Measurements from ENCODE around the gene CREBBP. TPM values are rescaled to one million over a fixed set of nuclear protein-coding genes. Genes with fewer than 3 reads are reported as not detected.

Gene CREBBP
- total and polyA plus RNA-seq, 9 of the 15 experiments (the other 6 are each of a cell fraction or from before 2014, with no cell fraction given) = 0.70 to 24.8 (median 5.6) TPM

DNA sequence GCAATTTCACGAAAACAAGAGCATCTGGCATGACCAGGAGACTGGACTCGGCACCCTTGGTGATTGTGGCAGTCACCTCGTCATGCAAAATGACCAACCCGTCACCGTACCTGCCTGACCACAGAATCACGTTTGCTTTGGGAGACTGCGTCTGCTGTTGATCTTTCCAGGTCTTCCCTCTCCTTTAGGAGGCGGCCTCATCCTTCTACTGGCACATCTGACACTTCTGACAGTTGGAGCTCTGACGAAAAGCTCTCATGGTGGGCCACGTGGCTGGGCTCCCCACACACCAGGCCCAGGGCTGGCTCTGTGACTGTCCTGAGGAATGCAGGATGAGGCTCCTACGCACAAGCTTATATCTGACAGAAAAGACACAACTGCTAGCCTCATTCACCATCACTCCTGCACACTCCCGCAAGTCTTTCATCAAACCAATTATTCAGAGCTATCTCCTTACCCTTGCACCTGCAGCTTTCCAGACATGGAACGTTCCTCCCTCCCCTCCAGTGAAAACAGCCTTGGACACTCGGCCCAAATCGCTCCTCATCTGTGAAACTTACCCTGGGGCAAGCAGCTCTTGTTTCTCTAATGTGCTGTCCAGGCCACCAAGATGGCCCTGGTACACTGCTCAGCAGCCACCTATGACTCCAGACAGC lies 166.8 kb downstream of the CREBBP start:
- H3K36me3 ChIP-seq (ENCODE audit: control insufficient read depth, insufficient read depth, low read length) = peaks cover 68% of the 10 kb centered on the region
- ChIA-PET POLR2A (interaction anchor here (1.3 to 2.4 kb wide), 3 partner anchors 11 to 152 kb away, joined by 4 to 15 read pairs (median 4); no protein-coding TSS in a partner anchor), CTCF (ENCODE audit: low intra/inter-chr PET ratio) (no interaction called here)
- no peak overlapping the region for H2AFZ ChIP-seq (ENCODE audit: low read depth, low read length)
- 82% methylated on average over 15 of the region's 15 CpGs for WGBS (ENCODE audit: insufficient coverage, low coverage, missing lambda C conversion rate)
- no peaks in the 10 kb centered on the region for H3K27me3 ChIP-seq (ENCODE audit: control insufficient read depth in 2 of 2, insufficient read depth in 2 of 2, low read length in 2 of 2)
- ATAC-seq (no peak), DNase-seq (ENCODE audit: extremely low read depth in 1 of 4, low spot score in 3 of 4) (no peak), FAIRE-seq (no peak)
- peaks cover 9% of the 10 kb centered on the region for H3K9me1 ChIP-seq (ENCODE audit: control insufficient read depth, insufficient read depth, low read length)
- intact Hi-C loops (cut with micrococcal nuclease) (no loop called here), in situ Hi-C loops (cut with MboI) (no loop called here)
- TF ChIP-seq POLR2AphosphoS5 (IDR thresholded peaks at IDR 0.05; ENCODE audit: control insufficient read depth, insufficient read depth, low read depth, low read length) = peak; percentile 16; the same call in 1 of the 2 replicates
- peak; percentile 32; the same call in 1 of the 2 replicates for TF ChIP-seq POLR2G (IDR thresholded peaks at IDR 0.05; ENCODE audit: low read depth, low read length)
- TF ChIP-seq, protein P1, sequence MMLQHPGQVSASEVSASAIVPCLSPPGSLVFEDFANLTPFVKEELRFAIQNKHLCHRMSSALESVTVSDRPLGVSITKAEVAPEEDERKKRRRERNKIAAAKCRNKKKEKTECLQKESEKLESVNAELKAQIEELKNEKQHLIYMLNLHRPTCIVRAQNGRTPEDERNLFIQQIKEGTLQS (IDR thresholded peaks at IDR 0.05) = no peak
- TF ChIP-seq, protein P1 (CRISPR knock-in tag; conservative IDR thresholded peaks at IDR 0.05) = no peak
- TF ChIP-seq CHD4 (IDR thresholded peaks at IDR 0.05; ENCODE audit: insufficient read depth, insufficient replicate concordance, low read depth, low read length, poor library complexity, severe bottlenecking) = no peak
- no peak for TF ChIP-seq TEAD1 (CRISPR knock-in tag; IDR thresholded peaks at IDR 0.05)
- TF ChIP-seq DMBX1 (CRISPR knock-in tag; IDR thresholded peaks at IDR 0.05; ENCODE audit: borderline replicate concordance) = no peak
- BruUV-seq (replicated peaks) = no TSS peak
- H3K4me2 ChIP-seq (ENCODE audit: insufficient read depth, low read length) = peak overlapping the region; percentile 18
- H3K9ac ChIP-seq (ENCODE audit: insufficient read depth in 1 of 2, low read depth in 2 of 2, low read length in 2 of 2) = peak overlapping the region in 1 of 2 experiments; percentile 81; a peak in 2 of 4 replicates
- 0 out of 2 replicates have a peak, but pooled peaks cover 1% of the 10 kb centered on the region for H3K9me3 ChIP-seq (replicated peaks; ENCODE audit: control insufficient read depth, insufficient read depth, low read depth, low read length)
- no peaks in the 10 kb centered on the region; the same call in 1 of the 2 replicates for H4K20me1 ChIP-seq (replicated peaks; ENCODE audit: control insufficient read depth, insufficient read depth, low read length)
- H3K4me1 ChIP-seq (replicated peaks in 1 of 2; ENCODE audit: control insufficient read depth in 2 of 2, insufficient read depth in 2 of 2, low read length in 2 of 2) = peaks cover 22 to 46% of the 10 kb centered on the region in 2 experiments
- H3K27ac ChIP-seq (ENCODE audit: extremely low read depth, low read depth, low read length) = peak overlapping the region; percentile 5; the same call in 1 of the 3 replicates
- no peak overlapping the region for H3K4me3 ChIP-seq
- peaks cover 93% of the 10 kb centered on the region for H3K79me2 ChIP-seq (ENCODE audit: control insufficient read depth, insufficient read depth, low read length)

Measured in K562 (cell line).